Astrocyte of the cerebellum (primary cell): ENCODE data around the gene IDS.

ENCODE experiments used
- DNase-seq: peaks from one replicate; pipeline ENCODE4 v3.0.0-alpha.2; 2011; ENCODE audit warnings: low read depth
- H3K4me3 ChIP-seq: 2 replicates; pipeline ENCODE4 v1.5.1; 2011; ENCODE audit warnings: mild to moderate bottlenecking, low read depth, low read length, moderate library complexity
- CTCF ChIP-seq: IDR thresholded peaks from 2 replicates; pipeline ENCODE4 v1.5.1; 2012; ENCODE audit warnings: low read length, low read depth, moderate library complexity, mild to moderate bottlenecking; ENCODE audit errors: missing control alignments
- in situ Hi-C: cut with HindIII; loops from 2 replicates; pipeline ENCODE4 v1.10.0; 2017; ENCODE audit warnings: low sequenced_read_pairs

Gene IDS

GRCh38 chrX:149518236-149518635 lies 13.1 kb upstream of the IDS start:
- DNase-seq, result no peak
- in situ Hi-C loops, result no loop called here
- no peak for TF ChIP-seq CTCF
- H3K4me3 ChIP-seq, result no peak overlapping the region

- no peak overlapping the region for H3K4me3 ChIP-seq
- in situ Hi-C loops, result no loop called here
- DNase-seq, result no peak
- TF ChIP-seq CTCF, result no peak
These were observed 12.2 kb upstream of the IDS start for GRCh38 chrX:149517308-149517707.

DNA sequence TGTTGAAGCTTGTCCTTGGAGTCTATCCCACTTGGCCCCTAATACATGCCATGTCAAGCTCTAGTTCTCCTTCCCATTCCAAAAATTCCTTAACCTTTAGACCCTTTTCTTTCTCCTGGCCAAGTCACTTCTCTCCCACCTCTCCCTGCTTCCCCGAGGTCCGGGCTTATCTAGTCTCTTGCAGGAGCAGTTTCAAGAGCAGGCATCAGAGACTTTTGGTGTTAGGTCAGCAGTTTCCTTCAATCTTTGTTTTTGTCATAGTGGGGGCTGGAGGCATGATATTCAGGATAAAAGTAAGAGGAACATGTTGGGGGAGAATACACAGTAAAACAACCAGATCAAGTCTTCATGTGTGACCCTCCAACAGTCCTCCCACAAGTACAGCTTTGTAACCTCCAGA lies 11.5 kb upstream of the IDS start:
- no peak for TF ChIP-seq CTCF
- in situ Hi-C loops, result no loop called here
- no peak for DNase-seq
- no peak overlapping the region for H3K4me3 ChIP-seq

- TF ChIP-seq CTCF, result no peak
- in situ Hi-C loops, result no loop called here
These were observed 11.0 kb upstream of the IDS start for GRCh38 chrX:149515954-149516602.

GRCh38 chrX:149513825-149514428 lies 8.8 kb upstream of the IDS start:
- no peak overlapping the region for H3K4me3 ChIP-seq
- TF ChIP-seq CTCF, result no peak
- in situ Hi-C loops, result no loop called here
- DNase-seq, result peak; percentile 75

More at GRCh38 chrX:149515954-149516602, 11.0 kb upstream of the IDS start:
- H3K4me3 ChIP-seq, result no peak overlapping the region
- DNase-seq, result no peak

DNA sequence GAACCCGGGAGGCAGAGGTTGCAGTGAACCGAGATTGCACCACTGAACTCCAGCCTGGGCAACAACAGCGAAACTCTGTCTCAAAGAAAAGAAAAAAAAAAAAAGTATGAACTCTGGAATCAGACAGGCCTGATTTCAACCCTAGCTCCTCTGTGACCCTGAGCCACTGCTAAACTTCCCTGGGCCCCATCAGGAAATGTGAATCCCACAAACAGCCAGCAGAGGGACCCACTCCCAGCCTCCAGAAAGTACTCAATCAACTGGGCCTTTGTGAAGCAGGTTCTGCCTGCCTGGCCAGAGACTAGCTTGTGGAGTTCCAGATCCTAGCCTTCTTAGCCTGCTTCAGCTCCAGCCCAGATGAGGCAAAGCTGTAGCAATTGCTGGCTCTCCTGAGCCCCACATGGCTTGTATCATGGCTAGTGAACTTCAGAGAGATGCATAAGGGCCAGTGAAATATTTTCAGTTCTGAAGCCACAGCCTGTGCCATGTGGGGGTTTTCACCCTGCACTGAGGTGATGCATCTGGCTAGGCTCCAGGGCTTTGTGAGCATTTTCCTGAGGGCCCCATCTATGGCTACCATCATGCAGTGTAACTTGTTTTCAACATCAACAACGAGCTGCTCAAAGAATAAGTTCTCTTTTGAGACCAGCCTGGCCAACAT lies 7.2 kb upstream of the IDS start:
- no peak overlapping the region for H3K4me3 ChIP-seq
- TF ChIP-seq CTCF, result peak; percentile 60
- DNase-seq, result no peak
- in situ Hi-C loops, result no loop called here
